Glutamatergic neuron (in vitro differentiated cells): ENCODE measurements around the gene PRPSAP2. TPM values are rescaled to one million over a fixed set of nuclear protein-coding genes. Genes with fewer than 3 reads are reported as not detected.

Experiments
- DNase-seq: peaks from one replicate; pipeline ENCODE4 v3.0.0; 2022
- H3K27ac Mint-ChIP-seq: one replicate; pipeline ENCODE4 v1.8.0; 2020; ENCODE audit warnings: mild to moderate bottlenecking, mixed read lengths, inconsistent platforms; ENCODE audit not compliant: unreplicated experiment
- H3K27me3 Mint-ChIP-seq: one replicate; pipeline ENCODE4 v1.8.0; 2020; ENCODE audit warnings: mild to moderate bottlenecking, moderate library complexity, mixed read lengths, inconsistent platforms; ENCODE audit not compliant: unreplicated experiment
- H3K36me3 Mint-ChIP-seq: one replicate; pipeline ENCODE4 v1.8.0; 2020; ENCODE audit warnings: mild to moderate bottlenecking, mixed read lengths, inconsistent platforms; ENCODE audit not compliant: unreplicated experiment
- H3K4me1 Mint-ChIP-seq: one replicate; pipeline ENCODE4 v1.8.0; 2020; ENCODE audit warnings: mild to moderate bottlenecking, low read depth, mixed read lengths, inconsistent platforms; ENCODE audit not compliant: unreplicated experiment
- H3K4me3 Mint-ChIP-seq: one replicate; pipeline ENCODE4 v1.8.0; 2020; ENCODE audit warnings: mild to moderate bottlenecking, mixed read lengths, inconsistent platforms; ENCODE audit not compliant: unreplicated experiment
- H3K9me3 Mint-ChIP-seq: one replicate; pipeline ENCODE4 v1.8.0; 2020; ENCODE audit warnings: mild to moderate bottlenecking, moderate library complexity, mixed read lengths, inconsistent platforms; ENCODE audit not compliant: unreplicated experiment
- CTCF ChIP-seq: fragments of 200-600 bp; sonication (generic); IDR thresholded peaks from one replicate; pipeline ENCODE4 v1.5.0; 2021; ENCODE audit not compliant: partially characterized antibody, unreplicated experiment
- total RNA-seq: library from RNA; stranded (reverse); fragmentation: NEBNext Ultra II Directional; extraction: Animal tissue kit (Norgen Biotek cat#: 25700); gene quantifications from one replicate; pipeline ENCODE4 v1.2.1, GENCODE V29; 2021; ENCODE audit not compliant: unreplicated experiment

Gene PRPSAP2
- total RNA-seq, 1 donor from 2014 or later: 76.0 TPM

- H3K4me1 Mint-ChIP-seq: peaks cover 8% of the 10 kb centered on the region
- no peak for TF ChIP-seq CTCF
- no peak for DNase-seq
- peaks cover 6% of the 10 kb centered on the region for H3K9me3 Mint-ChIP-seq
- peaks cover 1% of the 10 kb centered on the region for H3K27me3 Mint-ChIP-seq
- no peak overlapping the region for H3K27ac Mint-ChIP-seq
- H3K4me3 Mint-ChIP-seq: no peak overlapping the region
- H3K36me3 Mint-ChIP-seq: no peaks in the 10 kb centered on the region
Measured at GRCh38 chr17:18950346-18950745, 92.4 kb downstream of the PRPSAP2 start.

DNA sequence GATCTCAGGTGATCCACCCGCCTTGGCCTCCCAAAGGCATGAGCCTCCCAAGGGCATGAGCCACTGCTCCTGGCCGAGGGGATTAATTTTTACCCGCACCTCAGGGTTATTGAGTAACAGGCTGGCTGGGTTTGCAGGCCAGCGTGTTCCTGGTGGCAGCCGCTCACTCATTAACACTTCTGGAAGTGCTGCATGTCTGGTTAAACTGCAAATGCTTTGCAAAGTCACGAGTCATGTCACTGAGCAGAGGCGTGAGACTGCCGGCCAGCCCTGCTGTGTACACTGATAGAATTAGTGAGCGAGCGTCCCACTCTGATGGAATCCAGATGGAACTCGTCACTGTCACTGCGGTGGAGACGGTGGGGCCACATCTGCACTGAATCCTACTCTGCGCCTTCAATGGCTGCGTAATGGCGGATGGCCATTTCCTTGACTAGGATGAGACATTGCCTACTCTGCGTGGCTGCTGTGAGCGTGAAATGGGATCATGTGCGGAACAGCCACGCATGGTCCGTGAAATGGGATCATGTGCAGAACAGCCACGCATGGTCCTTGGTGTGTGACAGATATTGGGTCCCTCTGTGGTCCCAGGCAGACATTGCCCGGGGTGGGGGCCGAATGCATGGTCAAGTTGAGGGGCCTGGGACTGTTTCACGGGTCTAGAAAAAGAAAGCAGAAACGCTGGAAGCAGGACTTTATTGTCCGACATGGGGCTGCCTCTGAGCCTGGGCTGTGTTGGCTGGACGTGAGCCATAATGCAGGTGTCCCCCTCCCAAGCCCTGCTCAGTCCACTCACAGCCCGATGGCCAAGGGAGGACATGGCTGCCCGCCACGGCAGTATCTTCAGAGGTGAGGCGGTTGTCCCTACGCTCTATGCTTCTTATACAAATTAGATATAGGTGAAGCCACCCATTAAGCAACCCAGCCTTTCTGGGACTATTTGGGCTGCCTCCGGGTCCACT lies 93.3 kb downstream of the PRPSAP2 start:
- H3K27ac Mint-ChIP-seq: no peak overlapping the region
- H3K9me3 Mint-ChIP-seq: peaks cover 6% of the 10 kb centered on the region

GRCh38 chr17:18951941-18952842 lies 94.3 kb downstream of the PRPSAP2 start, which contains the start of gene SLC5A10:
TSS of gene SLC5A10 (plus strand) at chr17:18952165. CDS start at chr17:18952206, 41 bp downstream.
- Mint-ChIP-seq H3K9me3 (peaks cover 5% of the 10 kb centered on the region), H3K4me1 (no peaks in the 10 kb centered on the region), H3K27me3 (no peaks in the 10 kb centered on the region), H3K27ac (no peak within 1 kb of the TSS), H3K36me3 (no peaks in the 10 kb centered on the region), H3K4me3 (no peak within 1 kb of the TSS)
- peak; percentile 17 for TF ChIP-seq CTCF
- no peak for DNase-seq

More for the DNA sequence above, 93.3 kb downstream of the PRPSAP2 start:
- DNase-seq: no peak
- TF ChIP-seq CTCF: no peak
- H3K4me1 Mint-ChIP-seq: peaks cover 4% of the 10 kb centered on the region
- H3K36me3 Mint-ChIP-seq: no peaks in the 10 kb centered on the region
- H3K4me3 Mint-ChIP-seq: no peak overlapping the region
- peaks cover 1% of the 10 kb centered on the region for H3K27me3 Mint-ChIP-seq

- TF ChIP-seq CTCF: no peak
- Mint-ChIP-seq H3K4me3 (no peak overlapping the region), H3K36me3 (no peaks in the 10 kb centered on the region), H3K9me3 (peaks cover 5% of the 10 kb centered on the region), H3K4me1 (no peaks in the 10 kb centered on the region), H3K27ac (peak overlapping the region; percentile 62), H3K27me3 (no peaks in the 10 kb centered on the region)
- no peak for DNase-seq
Measured at GRCh38 chr17:18953231-18953728, 95.3 kb downstream of the PRPSAP2 start.
